NK-92 (cell line): ENCODE measurements around the gene MSMB.
"Not testable (repeated sequence)": the region's sequence is repeated elsewhere in the genome, so short reads cannot be mapped to it uniquely, and the experiment has no call there.

Source experiments
- DNase-seq: peaks from one replicate; lab custom pipeline; 2025; ENCODE audit not compliant: unreplicated experiment; lab: John Stamatoyannopoulos, UW

MSMB gene

DNA sequence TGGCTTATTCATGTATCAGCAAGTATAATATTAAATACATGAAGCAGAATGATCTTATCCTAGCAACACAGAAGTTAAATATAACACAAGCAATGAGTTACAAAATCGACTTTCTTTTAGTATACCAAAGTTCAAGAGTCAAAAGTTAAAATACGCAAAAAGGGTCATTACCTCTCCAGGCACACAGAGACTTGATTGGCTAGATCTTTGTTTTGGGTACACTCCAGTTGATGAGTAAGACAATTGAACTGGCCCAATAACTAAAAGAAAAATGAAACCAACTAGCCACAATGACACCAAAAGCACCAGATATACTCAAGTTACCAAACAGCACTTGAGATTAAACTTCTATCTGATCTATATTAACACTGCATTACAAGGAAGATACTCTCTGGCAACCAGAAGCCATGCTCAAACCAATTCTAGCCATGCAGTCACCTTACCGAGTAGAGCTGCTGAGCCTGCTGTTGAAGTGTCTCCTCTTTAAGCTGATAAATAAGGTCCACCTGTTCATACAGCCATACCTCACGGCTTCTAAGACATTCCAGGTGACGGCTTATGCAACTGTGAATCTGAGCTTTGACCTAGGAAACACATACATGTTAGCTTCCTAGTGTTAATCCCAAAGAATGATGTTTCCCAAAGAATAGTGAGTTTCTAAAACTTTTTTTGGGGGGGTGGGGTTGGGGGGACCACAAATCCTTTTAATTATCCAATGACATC lies 31.2 kb downstream of the MSMB start:
- no peak for DNase-seq

GRCh38 chr10:46014206-46014605 lies 31.9 kb downstream of the MSMB start:
- no peak for DNase-seq

- DNase-seq: no peak
These were observed 33.3 kb downstream of the MSMB start for GRCh38 chr10:46012746-46013145.

DNA sequence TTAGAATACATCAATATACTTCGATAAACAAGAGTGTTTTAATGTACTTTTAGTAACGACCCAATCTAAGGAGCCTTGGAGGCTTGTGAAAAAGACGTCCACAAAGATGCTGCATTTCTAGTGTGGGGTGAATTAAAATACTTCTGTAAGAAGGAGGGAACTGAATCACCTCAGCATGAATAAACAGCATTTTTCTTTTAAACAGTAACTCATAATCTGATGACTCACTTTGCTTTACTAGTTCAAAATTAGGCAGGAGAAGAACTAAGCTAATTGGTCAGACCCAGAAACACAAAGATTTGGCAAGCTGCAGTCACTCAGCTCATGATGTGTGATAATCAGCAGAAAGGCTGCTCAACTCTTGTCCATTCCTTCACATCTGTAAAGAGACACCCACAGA lies 39.9 kb downstream of the MSMB start:
- DNase-seq: no peak

- no peak for DNase-seq
These were observed 40.7 kb downstream of the MSMB start for GRCh38 chr10:46005383-46005782.

DNA sequence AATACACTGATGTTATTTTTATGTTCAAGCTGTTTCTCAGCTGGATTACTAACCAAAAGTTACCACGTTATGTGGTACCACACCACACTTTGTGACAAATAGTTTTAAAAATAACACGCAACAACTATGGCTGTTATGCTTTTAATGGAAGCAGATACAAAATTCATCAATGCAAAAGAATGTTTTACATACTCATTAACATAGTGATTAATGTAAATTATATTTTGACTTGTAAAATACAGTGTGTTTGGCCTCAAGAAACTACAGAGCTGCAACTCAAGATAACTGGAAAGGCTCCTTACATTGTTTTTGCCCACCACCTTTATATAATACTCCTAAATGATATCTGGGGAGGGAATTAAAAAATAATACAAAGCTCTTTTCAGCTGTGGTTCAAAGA lies 41.1 kb downstream of the MSMB start:
- DNase-seq: no peak

- DNase-seq: no peak
These were observed 43.0 kb downstream of the MSMB start for GRCh38 chr10:46002916-46003693.

DNA sequence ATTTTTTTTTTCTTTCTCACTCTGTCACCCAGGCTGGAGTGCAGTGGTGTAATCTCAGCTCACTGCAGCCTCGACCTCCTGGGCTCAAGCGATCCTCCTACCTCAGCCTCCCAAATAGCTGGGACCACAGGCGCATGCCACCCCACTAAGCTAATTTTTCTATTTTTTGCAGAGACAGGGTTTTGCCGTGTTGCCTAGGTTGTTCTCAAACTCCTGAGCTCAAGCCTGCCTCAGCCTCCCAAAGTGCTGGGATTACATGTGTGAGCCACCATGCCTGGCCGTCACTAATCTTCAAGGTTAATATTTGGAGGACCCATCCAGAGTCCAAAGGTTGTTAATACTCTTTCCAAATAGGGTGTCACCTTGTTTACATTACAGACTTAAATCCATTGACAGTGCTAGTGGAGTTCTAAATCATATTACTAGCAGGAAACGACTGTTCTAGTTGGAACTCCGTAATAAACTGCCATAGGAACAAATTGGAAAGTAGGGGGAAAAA lies 43.8 kb downstream of the MSMB start:
- DNase-seq: not testable (repeated sequence)

DNA sequence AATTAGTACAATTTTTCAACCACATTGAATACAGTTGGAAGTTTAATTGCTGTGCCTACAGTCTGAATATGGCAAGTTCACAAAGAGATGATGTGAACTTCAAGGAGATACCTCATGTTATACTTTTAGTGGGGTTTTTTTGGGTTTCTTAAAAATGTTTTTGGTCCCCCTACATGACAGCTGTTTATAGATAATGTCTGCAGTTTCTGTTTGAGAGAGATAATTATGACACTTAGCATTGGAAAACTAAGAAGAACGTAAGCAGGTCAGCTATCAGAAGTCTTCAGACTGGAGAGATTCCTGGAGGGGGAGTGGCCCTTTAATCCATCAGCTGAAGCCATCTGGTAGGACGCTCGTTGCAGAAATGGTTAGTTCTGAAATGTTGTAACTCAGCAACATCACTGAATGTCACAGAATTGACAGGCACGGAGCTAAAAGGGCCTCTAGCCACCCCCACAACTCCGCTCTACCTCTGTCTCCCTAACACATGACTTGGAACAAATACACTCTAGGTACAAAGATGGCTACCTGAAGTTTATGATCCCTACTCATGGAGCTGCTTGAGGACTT lies 44.8 kb downstream of the MSMB start:
- DNase-seq: no peak

GRCh38 chr10:46000538-46000937 lies 45.5 kb downstream of the MSMB start:
- no peak for DNase-seq

- not testable (repeated sequence) for DNase-seq
These were observed 46.1 kb downstream of the MSMB start for GRCh38 chr10:45999955-46000354.

DNA sequence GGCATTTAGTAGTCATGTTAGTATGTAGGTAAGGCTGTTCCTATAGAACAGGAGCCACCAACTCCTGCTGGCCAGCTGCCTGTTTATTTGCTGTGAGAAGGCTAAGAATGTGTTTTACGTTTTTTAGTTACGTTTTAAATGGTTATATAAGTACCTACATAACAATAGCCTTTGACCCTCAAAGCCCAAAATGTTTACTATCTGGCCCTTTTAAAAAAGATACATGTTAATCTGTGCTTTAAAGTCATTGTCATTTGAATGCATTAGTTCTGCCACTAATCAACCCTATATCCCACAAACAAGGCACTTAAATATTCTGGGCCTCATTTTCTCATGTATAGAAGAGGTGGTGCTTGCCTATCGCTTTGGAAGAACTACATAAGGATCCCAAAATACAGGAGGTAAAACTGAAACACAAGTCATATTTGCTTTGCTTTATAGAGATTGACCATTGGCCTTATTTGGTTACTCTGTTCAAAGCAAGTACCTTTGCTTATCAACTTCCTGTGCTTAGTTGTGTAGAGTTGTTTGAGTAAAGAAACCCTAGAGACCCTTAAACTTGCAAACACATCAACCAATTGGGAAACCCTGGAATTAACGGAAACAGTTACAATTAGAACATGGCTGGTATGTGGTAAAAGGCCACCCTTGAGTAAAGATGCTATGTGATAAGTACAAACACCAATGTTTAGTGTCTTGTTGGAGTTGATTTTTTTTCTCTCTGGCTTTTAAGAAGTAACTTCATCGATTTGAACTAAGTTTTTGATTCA lies 47.9 kb downstream of the MSMB start:
- DNase-seq: no peak

DNA sequence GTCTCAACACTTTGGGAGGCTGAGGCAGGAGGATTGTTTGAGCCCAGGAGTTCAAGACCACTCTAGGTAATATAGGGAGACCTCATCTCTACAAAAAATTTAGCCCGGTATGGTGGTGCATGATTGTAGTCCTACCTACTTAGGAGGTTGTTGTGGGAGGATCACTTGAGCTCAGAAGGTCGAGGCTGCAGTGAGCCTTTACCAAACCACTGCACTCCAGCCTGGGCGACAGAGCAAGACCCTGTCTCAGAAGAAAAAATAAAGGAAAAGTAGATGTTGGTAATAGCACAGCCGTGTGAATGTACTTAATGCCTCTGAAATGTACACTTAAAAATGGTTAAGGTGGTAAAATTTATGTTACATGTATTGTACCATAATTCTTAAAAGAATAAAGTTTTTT lies 48.5 kb downstream of the MSMB start:
- no peak for DNase-seq

DNA sequence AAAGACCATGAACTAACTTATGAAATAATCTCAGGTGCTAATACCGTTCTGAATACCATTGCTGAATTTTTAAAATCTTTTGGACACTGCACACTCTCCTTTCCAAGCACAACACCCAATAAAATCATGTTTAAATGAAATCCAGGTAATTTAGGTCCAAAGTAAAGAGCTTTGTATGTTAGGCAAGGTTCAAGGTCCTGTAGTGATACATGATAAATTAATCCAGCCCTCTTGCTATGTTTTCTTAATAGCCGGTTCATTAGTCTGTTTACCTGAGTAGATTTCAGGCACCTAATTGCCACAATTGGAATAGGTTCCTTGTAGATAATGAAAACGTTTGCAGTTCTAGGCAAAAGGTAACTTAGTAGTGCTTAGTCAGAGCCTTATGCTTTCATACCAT lies 60.5 kb downstream of the MSMB start:
- not testable (repeated sequence) for DNase-seq

- DNase-seq: not testable (repeated sequence)
These were observed 61.6 kb downstream of the MSMB start for GRCh38 chr10:45984473-45984872.

GRCh38 chr10:45983538-45984186 lies 62.4 kb downstream of the MSMB start:
- not testable (repeated sequence) for DNase-seq
